Transverse colon (tissue), 4 donors: ENCODE measurements around the gene PRIM2.
"Not testable (repeated sequence)": the region's sequence is repeated elsewhere in the genome, so short reads cannot be mapped to it uniquely, and the experiment has no call there.

Experiments used
- EP300 ChIP-seq: sonication (generic); formaldehyde crosslinking; IDR thresholded peaks from one replicate; pipeline ENCODE4 v1.6.1; 2017; ENCODE audit warnings: antibody characterized with exemption, low read depth
- POLR2A ChIP-seq: fragments of 450-650 bp; IDR thresholded peaks from one replicate; pipeline ENCODE4 v1.6.1; 2016; ENCODE audit warnings: antibody characterized with exemption, mild to moderate bottlenecking, moderate library complexity
- POLR2AphosphoS5 ChIP-seq, 3 donors: sonication (generic); formaldehyde crosslinking; IDR thresholded peaks; one replicate each; pipeline ENCODE4 v1.6.1; 2016; ENCODE audit warnings: antibody characterized with exemption in 3 of 3
- TF ChIP-seq, protein P1 (sequence below), 5 experiments: fragments of 200-600 bp in 3 of 5; fragments of 450-650 bp in 2 of 5; sonication (generic) in 3 of 5; IDR thresholded peaks; 1 replicate in 2 of 5; 2 replicates in 3 of 5; pipeline ENCODE4 v1.5.1; 2016 to 2017; ENCODE audit warnings: antibody characterized with exemption in 5 of 5, inconsistent platforms in 3 of 5, mild to moderate bottlenecking in 2 of 5, moderate library complexity in 1 of 5

- not testable (repeated sequence) for TF ChIP-seq POLR2A; POLR2AphosphoS5 (IDR thresholded peaks at IDR 0.05); EP300
- TF ChIP-seq, protein P1, sequence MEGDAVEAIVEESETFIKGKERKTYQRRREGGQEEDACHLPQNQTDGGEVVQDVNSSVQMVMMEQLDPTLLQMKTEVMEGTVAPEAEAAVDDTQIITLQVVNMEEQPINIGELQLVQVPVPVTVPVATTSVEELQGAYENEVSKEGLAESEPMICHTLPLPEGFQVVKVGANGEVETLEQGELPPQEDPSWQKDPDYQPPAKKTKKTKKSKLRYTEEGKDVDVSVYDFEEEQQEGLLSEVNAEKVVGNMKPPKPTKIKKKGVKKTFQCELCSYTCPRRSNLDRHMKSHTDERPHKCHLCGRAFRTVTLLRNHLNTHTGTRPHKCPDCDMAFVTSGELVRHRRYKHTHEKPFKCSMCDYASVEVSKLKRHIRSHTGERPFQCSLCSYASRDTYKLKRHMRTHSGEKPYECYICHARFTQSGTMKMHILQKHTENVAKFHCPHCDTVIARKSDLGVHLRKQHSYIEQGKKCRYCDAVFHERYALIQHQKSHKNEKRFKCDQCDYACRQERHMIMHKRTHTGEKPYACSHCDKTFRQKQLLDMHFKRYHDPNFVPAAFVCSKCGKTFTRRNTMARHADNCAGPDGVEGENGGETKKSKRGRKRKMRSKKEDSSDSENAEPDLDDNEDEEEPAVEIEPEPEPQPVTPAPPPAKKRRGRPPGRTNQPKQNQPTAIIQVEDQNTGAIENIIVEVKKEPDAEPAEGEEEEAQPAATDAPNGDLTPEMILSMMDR (IDR thresholded peaks at IDR 0.05) = not testable (repeated sequence)
Measured at GRCh38 chr6:57572119-57572518, 254.7 kb downstream of the PRIM2 start.
